ENCODE data around the gene ANKRD22.

Gene ANKRD22

GRCh38 chr10:88833723-88834122, 17.9 kb downstream of the ANKRD22 start:
- no peak for DNase-seq

- DNase-seq = no peak
These were observed 18.5 kb downstream of the ANKRD22 start for GRCh38 chr10:88833156-88833555.

GRCh38 chr10:88832376-88832775, 19.3 kb downstream of the ANKRD22 start:
- no peak for DNase-seq

GRCh38 chr10:88831709-88832108, 19.9 kb downstream of the ANKRD22 start:
- DNase-seq = peak; percentile 27

- DNase-seq = no peak
These were observed 20.9 kb downstream of the ANKRD22 start for GRCh38 chr10:88830643-88831268.

GRCh38 chr10:88828310-88828709, 23.3 kb downstream of the ANKRD22 start:
- no peak for DNase-seq

GRCh38 chr10:88827671-88828070, 24.0 kb downstream of the ANKRD22 start:
- DNase-seq = no peak

GRCh38 chr10:88826388-88826787, 25.3 kb downstream of the ANKRD22 start:
- DNase-seq = no peak

GRCh38 chr10:88820748-88821401, 30.8 kb downstream of the ANKRD22 start:
- no peak for DNase-seq

GRCh38 chr10:88819290-88819689, 32.4 kb downstream of the ANKRD22 start:
- DNase-seq = no peak

GRCh38 chr10:88813200-88813599, 38.4 kb downstream of the ANKRD22 start:
- DNase-seq = no peak

GRCh38 chr10:88810196-88810961, 41.3 kb downstream of the ANKRD22 start:
- peak; percentile 86 for DNase-seq

- no peak for DNase-seq
These were observed 42.0 kb downstream of the ANKRD22 start for GRCh38 chr10:88809621-88810020.

- DNase-seq = no peak
These were observed 45.7 kb downstream of the ANKRD22 start for GRCh38 chr10:88805924-88806323.

GRCh38 chr10:88805361-88805760, 46.3 kb downstream of the ANKRD22 start:
- no peak for DNase-seq

GRCh38 chr10:88804083-88804812, 47.4 kb downstream of the ANKRD22 start:
- no peak for DNase-seq

- no peak for DNase-seq
These were observed 48.0 kb downstream of the ANKRD22 start for GRCh38 chr10:88803641-88804040.

GRCh38 chr10:88802523-88803285, 48.9 kb downstream of the ANKRD22 start, which contains the start of gene LIPM:
LIPM (plus strand) TSS chr10:88802730; CDS start chr10:88802897, 167 bp downstream.
- no peak for DNase-seq

- DNase-seq = no peak
These were observed 51.2 kb downstream of the ANKRD22 start for GRCh38 chr10:88800152-88801125.

GRCh38 chr10:88794731-88795130, 56.9 kb downstream of the ANKRD22 start:
- no peak for DNase-seq

GRCh38 chr10:88793712-88794299, 57.8 kb downstream of the ANKRD22 start:
- no peak for DNase-seq
